HG02981 (cell line): ENCODE results near the gene SIRPA.

Experiments used
- ATAC-seq: cut with Tn5 transposase; IDR thresholded peaks from one replicate; pipeline ENCODE4 v1.9.1; 2021; ENCODE audit warnings: mild to moderate bottlenecking, moderate library complexity; ENCODE audit not compliant: unreplicated experiment

SIRPA gene

GRCh38 chr20:1870323-1870722 lies 24.9 kb upstream of the SIRPA start:
- ATAC-seq = no peak

DNA sequence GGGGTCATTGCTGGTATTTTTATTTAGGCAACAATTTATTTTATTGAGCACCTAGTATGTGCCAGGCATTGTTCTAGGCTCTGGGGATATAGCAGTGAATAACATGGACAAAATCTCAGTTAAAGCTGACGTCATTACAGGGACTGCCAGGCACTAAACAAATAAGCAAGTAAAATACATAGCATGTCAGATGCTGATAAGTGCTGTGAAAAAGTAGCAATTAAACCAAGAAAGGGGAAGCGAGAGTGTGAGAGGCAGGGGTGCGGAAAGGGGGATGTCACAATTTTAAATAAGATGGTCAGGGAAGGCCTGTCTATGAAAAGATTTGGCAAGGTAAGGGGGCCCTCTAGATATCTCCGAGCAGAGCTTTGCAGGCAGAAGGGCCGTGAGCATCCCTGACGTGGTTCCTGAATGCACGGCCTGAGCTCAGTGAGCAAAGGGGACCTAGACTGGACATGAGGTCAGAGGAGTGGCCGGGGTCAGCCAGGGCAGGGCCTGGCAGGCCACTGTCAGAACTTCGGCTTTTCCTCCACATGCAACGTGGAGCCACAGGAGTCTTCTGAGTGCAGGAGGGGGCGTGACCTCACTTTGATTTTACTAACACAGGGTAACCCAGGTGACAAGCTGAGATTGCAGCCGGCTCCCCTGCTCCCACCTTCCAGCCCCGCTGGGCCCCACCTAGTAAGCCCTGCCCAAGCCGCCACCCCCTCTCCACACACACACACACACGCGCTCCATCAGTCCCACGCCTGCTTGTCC lies 24.2 kb upstream of the SIRPA start:
- peak; percentile 50 for ATAC-seq

DNA sequence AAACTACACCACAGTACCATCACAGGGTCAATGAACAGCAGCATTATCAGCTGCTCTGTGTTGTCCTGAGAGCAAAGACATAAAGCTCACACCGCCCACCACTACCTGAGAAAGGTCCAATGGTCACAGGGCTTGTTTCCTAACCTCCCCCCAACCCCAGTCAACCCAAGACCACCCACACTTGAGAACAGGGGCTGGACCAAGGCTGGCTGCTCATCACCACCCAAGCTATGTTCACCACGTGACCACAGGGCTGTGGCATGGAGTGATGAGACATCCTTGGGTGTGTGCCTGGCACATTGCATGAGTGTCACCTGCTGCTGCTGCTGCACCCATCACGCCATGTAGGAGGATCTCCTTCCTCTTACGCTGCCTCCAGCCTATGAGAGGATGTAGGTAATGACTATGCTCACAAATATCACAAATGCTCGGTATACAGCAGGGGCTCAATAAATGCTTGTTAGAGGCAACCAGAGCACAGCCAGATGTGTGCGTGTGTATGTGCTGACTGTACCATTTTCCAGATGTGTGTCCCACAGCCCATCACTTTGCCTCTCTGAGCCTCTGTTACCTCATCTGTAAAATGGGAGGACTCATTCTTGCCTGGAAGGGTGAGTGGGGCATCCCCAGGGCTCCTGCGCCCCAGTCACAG lies 23.3 kb upstream of the SIRPA start:
- no peak for ATAC-seq

- ATAC-seq = no peak
Observed at GRCh38 chr20:1872459-1873097, 22.6 kb upstream of the SIRPA start.

- ATAC-seq = no peak
Observed at GRCh38 chr20:1874450-1875182, 20.6 kb upstream of the SIRPA start.

- ATAC-seq = no peak
Observed at GRCh38 chr20:1875183-1875554, 20.0 kb upstream of the SIRPA start.

DNA sequence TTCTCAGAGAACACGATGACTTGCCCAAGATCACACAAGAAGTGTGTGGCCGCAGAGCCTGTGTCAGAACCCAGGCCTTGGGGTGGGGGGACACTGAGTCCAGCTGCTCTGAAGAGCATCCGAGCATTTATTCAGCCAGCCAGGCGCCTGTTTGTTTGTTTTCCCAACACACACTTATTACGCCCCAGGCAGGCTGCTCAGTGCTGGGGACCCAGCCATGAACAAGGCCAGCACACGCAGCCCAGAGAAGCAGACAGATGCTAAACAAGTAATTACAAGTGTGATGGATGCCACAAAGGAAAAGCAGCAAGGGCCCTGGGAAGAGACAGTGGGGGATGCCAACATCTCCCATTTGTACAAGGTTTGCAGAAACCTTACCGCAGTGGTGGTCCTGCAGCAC lies 19.4 kb upstream of the SIRPA start:
- no peak for ATAC-seq

GRCh38 chr20:1876217-1876921 lies 18.8 kb upstream of the SIRPA start:
- ATAC-seq = no peak

DNA sequence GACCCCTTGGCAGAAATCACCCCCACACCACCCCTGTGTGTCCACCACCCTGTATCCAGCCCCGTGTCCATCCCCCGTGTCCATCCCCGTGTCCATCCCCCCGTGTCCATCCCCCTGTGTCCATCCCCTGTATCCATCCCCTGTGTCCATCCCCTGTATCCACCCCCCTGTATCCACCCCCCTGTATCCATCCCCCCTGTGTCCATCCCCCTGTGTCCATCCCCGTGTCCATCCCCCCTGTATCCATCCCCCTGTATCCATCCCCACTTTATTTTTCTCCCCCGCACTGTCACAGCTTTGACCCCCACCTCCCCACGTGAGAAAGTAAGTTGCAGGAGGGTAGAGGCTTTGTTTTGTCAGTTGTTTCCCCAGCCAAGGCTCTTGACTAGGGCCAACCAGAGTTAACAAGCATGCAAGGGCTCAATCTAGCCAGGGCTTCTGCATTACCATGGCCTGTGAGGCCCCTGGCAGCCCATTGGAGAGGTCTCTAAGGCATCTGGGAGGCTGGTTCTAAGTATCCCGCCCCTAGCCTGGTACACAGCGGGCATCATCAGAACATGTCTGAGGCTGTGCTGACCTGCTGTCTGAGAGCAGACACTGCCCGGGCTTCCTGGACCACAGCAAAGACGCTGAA lies 18.1 kb upstream of the SIRPA start:
- no peak for ATAC-seq

DNA sequence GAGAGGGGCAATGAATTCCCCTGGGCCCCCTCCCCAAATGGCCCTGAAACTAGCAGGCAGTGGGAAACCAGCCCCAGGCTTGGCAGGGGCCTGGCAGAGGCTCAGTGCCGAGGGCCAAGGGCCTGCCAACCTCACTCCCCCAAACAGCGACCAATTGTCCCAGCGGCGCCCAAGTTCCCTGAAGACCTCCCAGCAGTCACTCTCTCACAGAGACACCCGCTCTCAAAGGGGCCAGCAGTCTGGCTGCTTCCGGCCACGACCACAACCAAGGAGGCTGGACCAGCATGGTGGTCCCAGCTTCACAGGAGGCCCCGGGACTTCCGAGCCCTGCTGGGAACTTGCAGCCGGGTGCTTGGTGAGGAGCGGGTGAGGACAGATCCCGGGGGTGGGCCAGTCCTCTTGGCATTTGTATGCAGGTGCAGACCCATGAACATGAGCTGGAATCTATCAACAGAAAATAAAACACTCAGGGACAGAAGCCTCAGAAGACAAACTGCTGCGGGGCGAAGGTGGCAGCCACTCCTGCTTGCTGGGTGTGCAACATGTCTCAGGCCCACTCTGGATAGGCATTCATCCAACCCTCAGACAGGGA lies 17.5 kb upstream of the SIRPA start:
- ATAC-seq = no peak

- ATAC-seq = no peak
Observed at GRCh38 chr20:1879369-1879768, 15.8 kb upstream of the SIRPA start.

DNA sequence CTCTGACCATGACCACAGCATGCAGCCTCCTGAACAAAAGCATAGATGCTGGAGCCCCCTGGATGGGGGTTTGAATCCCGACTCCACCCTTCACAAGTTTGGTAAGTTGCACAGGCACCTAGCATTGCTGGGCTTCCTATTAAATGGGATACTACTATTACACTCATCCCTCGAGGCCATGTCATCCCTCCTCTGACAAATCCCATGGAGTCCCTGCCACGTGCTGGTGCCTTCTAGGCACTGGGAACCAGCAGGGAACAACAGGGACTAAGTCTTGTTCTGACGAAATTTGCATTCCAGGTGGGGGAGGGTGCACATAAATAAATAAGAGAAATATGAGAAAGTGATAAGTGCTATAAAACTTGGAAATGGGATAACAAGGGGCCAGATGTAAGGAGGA lies 15.3 kb upstream of the SIRPA start:
- ATAC-seq = no peak

- no peak for ATAC-seq
Observed at GRCh38 chr20:1880529-1881239, 14.5 kb upstream of the SIRPA start.

- no peak for ATAC-seq
Observed at GRCh38 chr20:1881240-1881835, 13.9 kb upstream of the SIRPA start.

- ATAC-seq = no peak
Observed at GRCh38 chr20:1882026-1882425, 13.2 kb upstream of the SIRPA start.

DNA sequence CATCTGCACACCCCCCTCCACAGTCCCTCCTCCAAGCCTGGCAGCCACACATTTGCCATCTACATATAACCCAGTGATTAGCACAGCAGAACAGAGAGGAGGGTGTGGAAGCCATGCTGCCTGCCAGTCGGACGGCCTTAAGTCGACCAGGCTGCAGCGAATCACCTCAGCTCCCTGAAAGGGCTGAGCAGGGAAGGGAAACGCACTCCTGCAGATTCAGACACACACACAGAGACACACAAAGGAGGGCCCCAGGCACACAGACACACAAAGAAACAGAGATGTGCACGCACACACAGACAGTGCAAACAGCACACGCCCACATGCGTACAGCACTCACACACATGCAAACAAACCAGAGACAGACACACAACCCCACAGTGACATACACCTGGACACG lies 11.2 kb upstream of the SIRPA start:
- ATAC-seq = no peak

- no peak for ATAC-seq
Observed at GRCh38 chr20:1885254-1885653, 10.0 kb upstream of the SIRPA start.

DNA sequence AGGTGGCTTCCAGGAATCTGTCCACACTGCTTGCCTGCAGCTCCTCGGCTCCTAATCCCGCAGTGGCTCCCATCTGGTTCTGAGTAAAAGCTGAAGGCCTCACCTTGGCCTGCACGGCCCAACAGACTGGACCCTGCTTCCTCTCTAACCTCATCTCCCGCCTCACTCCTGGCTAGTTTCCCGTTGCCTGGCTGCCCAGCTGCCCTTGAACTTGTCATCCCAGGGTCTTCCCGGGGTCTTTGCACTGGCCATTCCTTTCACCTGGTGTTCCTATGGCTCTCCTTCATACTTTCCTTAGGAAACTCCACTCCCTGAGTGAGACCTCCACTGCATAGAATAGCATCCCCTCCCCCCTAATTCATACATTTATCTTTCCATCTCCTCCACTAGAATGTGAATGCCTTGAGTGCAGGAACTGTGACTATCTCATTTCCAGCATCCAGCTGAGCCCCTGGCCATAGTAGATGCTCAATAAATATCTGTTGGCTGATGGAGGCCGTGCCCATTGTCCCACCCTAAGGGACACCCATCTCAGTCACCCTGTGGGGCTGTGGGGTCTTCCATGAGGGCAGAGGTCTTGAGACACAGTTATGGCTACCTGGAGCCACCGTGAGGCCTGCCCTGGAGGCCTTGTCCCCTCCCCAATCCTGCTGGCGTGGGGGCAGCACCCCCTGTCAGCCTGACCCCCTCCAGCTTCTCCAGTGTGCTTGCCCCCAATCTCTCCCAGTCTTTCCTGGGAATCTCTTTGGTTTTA lies 9.1 kb upstream of the SIRPA start:
- ATAC-seq = no peak
